Esophagus squamous epithelium (tissue), 4 donors: Measurements from ENCODE around the gene TBK1.

Experiments used
- CTCF ChIP-seq, 6 experiments: fragments of 450-650 bp in 4 of 6; fragments of 200-600 bp in 2 of 6; sonication (generic) in 2 of 6; IDR thresholded peaks; one replicate each; pipeline ENCODE4 v1.5.1; 2016 to 2019; ENCODE audit warnings: antibody characterized with exemption in 6 of 6, mild to moderate bottlenecking in 4 of 6, moderate library complexity in 4 of 6
- POLR2A ChIP-seq, 4 donors: fragments of 450-650 bp; IDR thresholded peaks; one replicate each; pipeline ENCODE4 v1.6.1; 2017; ENCODE audit warnings: antibody characterized with exemption in 4 of 4, mild to moderate bottlenecking in 4 of 4, moderate library complexity in 3 of 4

GRCh38 chr12:64521833-64522232 lies 69.9 kb downstream of the TBK1 start:
- no peak for TF ChIP-seq CTCF (IDR thresholded peaks at IDR 0.05)
- TF ChIP-seq POLR2A (IDR thresholded peaks at IDR 0.05): no peak
